KMS-11 (cell line): Measurements from ENCODE around the gene AMT.

Experiments used
- H2AFZ ChIP-seq: fragments of 200-600 bp; sonication (generic); 2 replicates; pipeline ENCODE4 v1.6.1; 2016; ENCODE audit warnings: antibody characterized with exemption, mixed run types, low read depth
- H3K27ac ChIP-seq: fragments of 200-600 bp; sonication (generic); 2 replicates; pipeline ENCODE4 v1.6.1; 2016; ENCODE audit warnings: mild to moderate bottlenecking, mixed run types
- H3K27me3 ChIP-seq: fragments of 200-600 bp; sonication (generic); 2 replicates; pipeline ENCODE4 v1.6.1; 2017; ENCODE audit warnings: mild to moderate bottlenecking, low read depth, mixed run types, moderate library complexity; ENCODE audit not compliant: insufficient read depth
- H3K36me3 ChIP-seq: fragments of 200-600 bp; sonication (generic); 2 replicates; pipeline ENCODE4 v1.6.1; 2017; ENCODE audit warnings: mild to moderate bottlenecking, mixed run types; ENCODE audit not compliant: insufficient read depth
- H3K4me1 ChIP-seq: fragments of 200-600 bp; sonication (generic); 2 replicates; pipeline ENCODE4 v1.6.1; 2016; ENCODE audit warnings: mild to moderate bottlenecking, low read depth, mixed run types; ENCODE audit not compliant: poor library complexity, severe bottlenecking
- H3K4me2 ChIP-seq: fragments of 200-600 bp; sonication (generic); 2 replicates; pipeline ENCODE4 v1.7.0; 2016; ENCODE audit warnings: mild to moderate bottlenecking, mixed run types
- H3K4me3 ChIP-seq: fragments of 200-600 bp; sonication (generic); IDR thresholded peaks from 2 replicates; pipeline ENCODE4 v1.6.1; 2017; ENCODE audit warnings: low read depth, low read length, mixed read lengths; ENCODE audit not compliant: insufficient read depth
- H3K79me2 ChIP-seq: fragments of 200-600 bp; sonication (generic); 2 replicates; pipeline ENCODE4 v1.6.1; 2016; ENCODE audit warnings: low read depth, mixed run types; ENCODE audit not compliant: insufficient read depth
- H3K9ac ChIP-seq: fragments of 200-600 bp; sonication (generic); 2 replicates; pipeline ENCODE4 v1.6.1; 2016; ENCODE audit warnings: mild to moderate bottlenecking, mixed run types
- H4K20me1 ChIP-seq: fragments of 200-600 bp; sonication (generic); 2 replicates; pipeline ENCODE4 v1.6.1; 2016; ENCODE audit warnings: mild to moderate bottlenecking, mixed run types; ENCODE audit not compliant: insufficient read depth
- CTCF ChIP-seq: fragments of 200-600 bp; sonication (generic); conservative IDR thresholded peaks from 2 replicates; pipeline ENCODE4 v1.6.1; 2017; ENCODE audit warnings: low read depth, mild to moderate bottlenecking, antibody characterized with exemption, low read length, moderate library complexity, mixed read lengths

AMT gene

GRCh38 chr3:49434731-49435130 lies 12.5 kb upstream of the AMT start:
- no peak for TF ChIP-seq CTCF
- no peaks in the 10 kb centered on the region for H4K20me1 ChIP-seq
- H3K79me2 ChIP-seq: no peaks in the 10 kb centered on the region
- no peak overlapping the region for H3K9ac ChIP-seq
- H3K4me1 ChIP-seq: no peaks in the 10 kb centered on the region
- no peak overlapping the region for H3K27ac ChIP-seq
- no peak overlapping the region for H3K4me2 ChIP-seq
- H3K36me3 ChIP-seq: no peaks in the 10 kb centered on the region
- no peaks in the 10 kb centered on the region for H3K27me3 ChIP-seq
- H2AFZ ChIP-seq: no peak overlapping the region
- no peak overlapping the region for H3K4me3 ChIP-seq

GRCh38 chr3:49428752-49429080 lies 6.4 kb upstream of the AMT start:
- H3K4me2 ChIP-seq: peak overlapping the region; percentile 23; the same call in 1 of the 2 replicates
- no peak overlapping the region for H3K4me3 ChIP-seq
- no peaks in the 10 kb centered on the region for H3K36me3 ChIP-seq
- no peak overlapping the region for H3K9ac ChIP-seq
- H3K27ac ChIP-seq: no peak overlapping the region
- H3K79me2 ChIP-seq: no peaks in the 10 kb centered on the region
- peak overlapping the region; percentile 71; the same call in 1 of the 2 replicates for H2AFZ ChIP-seq
- H3K27me3 ChIP-seq: no peaks in the 10 kb centered on the region
- no peaks in the 10 kb centered on the region for H3K4me1 ChIP-seq
- TF ChIP-seq CTCF: no peak
- no peaks in the 10 kb centered on the region for H4K20me1 ChIP-seq

- Histone ChIP-seq H3K27ac (no peak overlapping the region), H3K27me3 (no peaks in the 10 kb centered on the region), H3K4me3 (no peak overlapping the region), H3K4me2 (no peak overlapping the region), H4K20me1 (no peaks in the 10 kb centered on the region), H3K9ac (no peak overlapping the region), H3K36me3 (no peaks in the 10 kb centered on the region), H2AFZ (no peak overlapping the region), H3K4me1 (no peaks in the 10 kb centered on the region), H3K79me2 (no peaks in the 10 kb centered on the region)
- TF ChIP-seq CTCF: no peak
These were observed 5.3 kb upstream of the AMT start for GRCh38 chr3:49427586-49427985.

GRCh38 chr3:49424816-49425215 lies 2.5 kb upstream of the AMT start:
- Histone ChIP-seq H3K27ac (no peak overlapping the region), H3K4me3 (no peak overlapping the region), H3K79me2 (no peaks in the 10 kb centered on the region), H3K9ac (no peak overlapping the region), H2AFZ (no peak overlapping the region), H4K20me1 (no peaks in the 10 kb centered on the region), H3K27me3 (no peaks in the 10 kb centered on the region), H3K36me3 (no peaks in the 10 kb centered on the region), H3K4me2 (no peak overlapping the region), H3K4me1 (no peaks in the 10 kb centered on the region)
- TF ChIP-seq CTCF: no peak

- no peak overlapping the region for H3K4me3 ChIP-seq
- H3K4me1 ChIP-seq: no peaks in the 10 kb centered on the region
- no peaks in the 10 kb centered on the region for H3K27me3 ChIP-seq
- no peaks in the 10 kb centered on the region for H4K20me1 ChIP-seq
- H3K36me3 ChIP-seq: no peaks in the 10 kb centered on the region
- no peak overlapping the region for H3K4me2 ChIP-seq
- no peaks in the 10 kb centered on the region for H3K79me2 ChIP-seq
- H3K9ac ChIP-seq: no peak overlapping the region
- TF ChIP-seq CTCF: no peak
- no peak overlapping the region for H3K27ac ChIP-seq
- H2AFZ ChIP-seq: no peak overlapping the region
These were observed 339 bp downstream of the AMT start for GRCh38 chr3:49421890-49422378.
